Cardiac atrium fibroblast (primary cell): ENCODE measurements around the gene ITIH2. TPM values are rescaled to one million over a fixed set of nuclear protein-coding genes. Genes with fewer than 3 reads are reported as not detected.

Experiments
- total RNA-seq: library from RNA; depleted of rRNA; stranded (reverse); fragments of >200 nt; gene quantifications from 2 replicates; pipeline ENCODE4 v1.2.3, GENCODE V29; 2015

The ITIH2 gene, protein sequence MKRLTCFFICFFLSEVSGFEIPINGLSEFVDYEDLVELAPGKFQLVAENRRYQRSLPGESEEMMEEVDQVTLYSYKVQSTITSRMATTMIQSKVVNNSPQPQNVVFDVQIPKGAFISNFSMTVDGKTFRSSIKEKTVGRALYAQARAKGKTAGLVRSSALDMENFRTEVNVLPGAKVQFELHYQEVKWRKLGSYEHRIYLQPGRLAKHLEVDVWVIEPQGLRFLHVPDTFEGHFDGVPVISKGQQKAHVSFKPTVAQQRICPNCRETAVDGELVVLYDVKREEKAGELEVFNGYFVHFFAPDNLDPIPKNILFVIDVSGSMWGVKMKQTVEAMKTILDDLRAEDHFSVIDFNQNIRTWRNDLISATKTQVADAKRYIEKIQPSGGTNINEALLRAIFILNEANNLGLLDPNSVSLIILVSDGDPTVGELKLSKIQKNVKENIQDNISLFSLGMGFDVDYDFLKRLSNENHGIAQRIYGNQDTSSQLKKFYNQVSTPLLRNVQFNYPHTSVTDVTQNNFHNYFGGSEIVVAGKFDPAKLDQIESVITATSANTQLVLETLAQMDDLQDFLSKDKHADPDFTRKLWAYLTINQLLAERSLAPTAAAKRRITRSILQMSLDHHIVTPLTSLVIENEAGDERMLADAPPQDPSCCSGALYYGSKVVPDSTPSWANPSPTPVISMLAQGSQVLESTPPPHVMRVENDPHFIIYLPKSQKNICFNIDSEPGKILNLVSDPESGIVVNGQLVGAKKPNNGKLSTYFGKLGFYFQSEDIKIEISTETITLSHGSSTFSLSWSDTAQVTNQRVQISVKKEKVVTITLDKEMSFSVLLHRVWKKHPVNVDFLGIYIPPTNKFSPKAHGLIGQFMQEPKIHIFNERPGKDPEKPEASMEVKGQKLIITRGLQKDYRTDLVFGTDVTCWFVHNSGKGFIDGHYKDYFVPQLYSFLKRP
- not detected in 2 replicates for total RNA-seq

DNA sequence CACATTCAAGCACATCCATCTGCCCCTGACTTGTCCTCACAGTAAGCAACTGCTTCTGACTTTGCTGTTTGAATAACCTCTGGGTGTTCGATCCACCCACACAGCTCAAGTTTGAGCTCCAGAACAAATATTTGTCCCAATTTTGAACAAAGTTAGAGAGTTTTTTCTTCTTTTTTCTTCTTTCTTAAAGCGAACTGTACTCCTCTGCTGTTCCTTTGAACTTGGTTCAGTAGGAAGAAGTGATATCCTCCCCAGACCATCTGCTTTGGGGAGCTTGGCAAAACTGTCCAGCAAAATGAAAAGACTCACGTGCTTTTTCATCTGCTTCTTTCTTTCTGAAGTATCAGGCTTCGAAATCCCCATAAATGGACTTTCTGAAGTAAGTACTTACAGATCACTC, at the start of gene ITIH2:
Gene ITIH2 (plus strand): TSS at position 177 of the 400 bp plus-strand sequence. CDS start 119 bp downstream, at position 296.

DNA sequence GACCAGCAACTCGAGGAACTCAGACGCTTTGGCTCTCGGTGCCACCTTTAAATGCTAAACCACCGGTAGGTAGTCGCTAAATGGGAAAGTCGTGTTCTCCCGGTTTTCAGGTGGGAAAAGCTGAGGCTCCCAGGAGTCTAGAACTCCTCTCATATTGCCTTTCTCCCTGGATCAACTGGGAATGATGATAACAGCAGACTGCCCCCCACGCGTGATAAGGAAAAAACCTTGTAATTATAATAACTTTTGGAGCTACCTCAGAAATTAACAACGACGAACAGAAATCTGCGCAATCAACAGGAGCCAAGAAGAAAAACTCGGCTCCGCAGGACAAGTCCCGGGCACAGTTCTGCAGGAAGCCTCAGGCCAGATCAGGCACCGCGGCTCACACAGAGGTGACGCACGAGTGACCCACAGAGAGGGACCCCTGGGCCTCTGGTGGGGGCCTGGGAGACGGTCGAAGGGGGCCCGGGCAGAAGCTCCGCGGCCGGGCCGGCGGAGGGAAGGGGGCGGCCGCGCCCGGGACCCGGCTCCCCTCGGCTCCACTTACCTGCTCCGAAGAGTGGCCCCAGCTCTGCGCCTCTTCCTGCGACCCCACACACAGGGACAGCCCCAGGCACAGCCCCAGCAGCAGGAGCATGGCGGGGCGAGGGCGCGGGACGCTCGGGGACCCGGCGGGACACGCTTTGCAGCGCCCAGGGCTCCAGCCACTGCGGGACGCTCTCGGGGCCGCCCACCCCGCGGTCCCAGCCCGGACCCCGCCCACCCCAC, 36.7 kb upstream of the ITIH2 start, which contains the start of gene ITIH5:
Gene ITIH5 (minus strand): TSS at position 714 of the 771 bp plus-strand sequence. CDS start 74 bp downstream, at position 640.

DNA sequence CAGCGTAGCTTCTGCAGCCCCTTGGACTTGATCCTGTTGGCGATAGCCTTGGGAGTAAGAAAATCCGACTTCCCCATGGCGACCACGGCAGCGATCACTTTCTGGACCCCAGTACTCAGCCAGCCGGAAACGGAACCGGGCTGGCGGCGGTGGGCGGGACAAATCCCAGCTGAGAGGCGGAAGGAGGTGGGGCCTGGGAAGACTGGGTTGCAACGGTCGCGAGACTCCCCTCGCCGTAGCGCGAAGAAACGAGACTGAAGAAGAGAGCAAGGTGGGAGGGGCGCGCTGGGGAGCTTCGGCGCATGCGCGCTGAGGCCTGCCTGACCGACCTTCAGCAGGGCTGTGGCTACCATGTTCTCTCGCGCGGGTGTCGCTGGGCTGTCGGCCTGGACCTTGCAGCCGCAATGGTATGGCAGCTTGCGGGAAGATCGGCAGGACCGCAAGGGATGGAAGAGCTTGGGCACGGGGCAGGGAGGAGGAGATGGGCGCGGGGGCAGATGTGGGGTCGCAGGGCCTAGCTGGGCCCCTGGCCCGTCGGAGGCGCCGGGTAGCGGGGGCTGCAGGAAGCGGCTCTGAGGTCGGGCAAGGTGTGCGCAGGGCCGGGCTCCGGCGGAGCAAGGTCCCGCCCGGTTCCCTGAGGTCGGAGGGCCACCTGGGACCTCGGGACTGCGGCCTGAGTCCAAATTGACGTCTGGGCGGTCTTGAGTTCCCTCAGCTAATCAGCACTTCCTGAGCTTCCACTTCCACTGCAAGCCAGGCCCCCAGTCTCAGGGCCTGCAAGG, 84.9 kb downstream of the ITIH2 start, which contains the start of the genes ATP5F1C and KIN:
Gene ATP5F1C (plus strand): TSS at position 321 of the 782 bp plus-strand sequence. CDS start 31 bp downstream, at position 352.
Gene KIN (minus strand): TSS at position 137 of the 782 bp plus-strand sequence. CDS start 60 bp downstream, at position 77.

Other genes starting within 250 kb of the ITIH2 start
- gene ITIH5, start 36.4 kb upstream of the ITIH2 start, total RNA-seq = 0.18 TPM in 1 of 2 replicates, not detected in the other
- 2.8 and 4.0 TPM in 2 replicates for gene KIN, start 84.7 kb downstream of the ITIH2 start, total RNA-seq
- gene ATP5F1C, start 84.9 kb downstream of the ITIH2 start, total RNA-seq = 278 and 348 TPM in 2 replicates
- 0.54 and 1.9 TPM in 2 replicates for gene TAF3, start 115.2 kb downstream of the ITIH2 start, total RNA-seq